Cardiac muscle cell (in vitro differentiated cells and primary cell): ENCODE measurements around the gene RD3L. TPM values are rescaled to one million over a fixed set of nuclear protein-coding genes. Genes with fewer than 3 reads are reported as not detected.
A peak's percentile ranks its signal among the peaks of the same experiment; 100 is the strongest.

Experiments used
- DNase-seq, 2 donors: peaks; one replicate each; pipeline versions ENCODE4 v3.0.0 to v3.0.0-alpha.2; 2010 to 2017; ENCODE audit warnings: low read depth in 1 of 2, low spot score in 1 of 2
- H3K27ac ChIP-seq: fragments of 200-600 bp; sonication (generic); 2 replicates; pipeline ENCODE4 v1.5.1; 2016
- H3K27me3 ChIP-seq: fragments of 200-600 bp; sonication (generic); 2 replicates; pipeline ENCODE4 v1.6.0; 2016; ENCODE audit warnings: control low read depth
- H3K36me3 ChIP-seq: fragments of 200-600 bp; sonication (generic); 2 replicates; pipeline ENCODE4 v1.5.1; 2016; ENCODE audit warnings: control low read depth
- H3K4me1 ChIP-seq: fragments of 200-600 bp; sonication (generic); 2 replicates; pipeline ENCODE4 v1.8.1; 2017; ENCODE audit warnings: low read depth, mild to moderate bottlenecking, mixed run types
- H3K4me3 ChIP-seq: fragments of 200-600 bp; sonication (generic); 2 replicates; pipeline ENCODE4 v1.5.1; 2016; ENCODE audit warnings: mild to moderate bottlenecking
- H3K9me3 ChIP-seq: fragments of 200-600 bp; sonication (generic); 2 replicates; pipeline ENCODE4 v1.5.1; 2017; ENCODE audit warnings: low read depth, mild to moderate bottlenecking, control low read depth
- polyA plus RNA-seq: library from polyadenylated mRNA; unstranded; fragments of >200 nt; fragmentation: Nextera tagmentation; extraction: Ambion mirVana; gene quantifications from 2 replicates; pipeline ENCODE4 v1.2.1, GENCODE V29; 2016
- total RNA-seq: library from RNA; depleted of rRNA; stranded (reverse); fragments of >200 nt; gene quantifications from 2 replicates; pipeline ENCODE4 v1.2.3, GENCODE V29; 2016
- TF ChIP-seq, protein P1 (sequence below): IDR thresholded peaks from 2 replicates; pipeline ENCODE4 v1.5.1; 2012; ENCODE audit warnings: low read depth, mild to moderate bottlenecking, low read length

RD3L gene
- total and polyA plus RNA-seq, 2 experiments from 2014 or later: 0.18 to 0.46 TPM

DNA sequence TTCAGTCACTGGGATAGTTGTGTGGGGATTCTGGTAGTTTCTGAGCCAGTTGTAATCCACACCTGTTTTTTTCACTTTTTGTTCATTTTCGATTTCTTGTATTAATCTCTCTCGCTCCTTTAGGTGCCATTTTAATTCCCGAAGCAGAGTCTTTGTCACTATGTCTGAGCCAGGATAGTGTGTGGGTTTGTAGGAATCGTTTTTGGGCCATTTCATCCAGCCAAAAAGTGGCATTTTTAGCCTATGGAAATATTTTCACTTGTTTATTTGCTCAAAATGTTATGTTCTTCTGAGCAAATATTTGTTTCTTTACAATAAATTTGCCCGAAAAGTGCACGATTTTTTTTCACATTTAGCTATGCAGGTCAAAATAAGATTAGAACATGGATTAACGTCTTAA is 867 bp downstream of the RD3L start:
- Histone ChIP-seq H3K4me3 (no peak overlapping the region), H3K27ac (no peak overlapping the region), H3K9me3 (no peaks in the 10 kb centered on the region), H3K4me1 (peaks cover 14% of the 10 kb centered on the region), H3K27me3 (no peaks in the 10 kb centered on the region), H3K36me3 (no peaks in the 10 kb centered on the region)
- TF ChIP-seq, protein P1, sequence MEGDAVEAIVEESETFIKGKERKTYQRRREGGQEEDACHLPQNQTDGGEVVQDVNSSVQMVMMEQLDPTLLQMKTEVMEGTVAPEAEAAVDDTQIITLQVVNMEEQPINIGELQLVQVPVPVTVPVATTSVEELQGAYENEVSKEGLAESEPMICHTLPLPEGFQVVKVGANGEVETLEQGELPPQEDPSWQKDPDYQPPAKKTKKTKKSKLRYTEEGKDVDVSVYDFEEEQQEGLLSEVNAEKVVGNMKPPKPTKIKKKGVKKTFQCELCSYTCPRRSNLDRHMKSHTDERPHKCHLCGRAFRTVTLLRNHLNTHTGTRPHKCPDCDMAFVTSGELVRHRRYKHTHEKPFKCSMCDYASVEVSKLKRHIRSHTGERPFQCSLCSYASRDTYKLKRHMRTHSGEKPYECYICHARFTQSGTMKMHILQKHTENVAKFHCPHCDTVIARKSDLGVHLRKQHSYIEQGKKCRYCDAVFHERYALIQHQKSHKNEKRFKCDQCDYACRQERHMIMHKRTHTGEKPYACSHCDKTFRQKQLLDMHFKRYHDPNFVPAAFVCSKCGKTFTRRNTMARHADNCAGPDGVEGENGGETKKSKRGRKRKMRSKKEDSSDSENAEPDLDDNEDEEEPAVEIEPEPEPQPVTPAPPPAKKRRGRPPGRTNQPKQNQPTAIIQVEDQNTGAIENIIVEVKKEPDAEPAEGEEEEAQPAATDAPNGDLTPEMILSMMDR: no peak
- DNase-seq: no peak

DNA sequence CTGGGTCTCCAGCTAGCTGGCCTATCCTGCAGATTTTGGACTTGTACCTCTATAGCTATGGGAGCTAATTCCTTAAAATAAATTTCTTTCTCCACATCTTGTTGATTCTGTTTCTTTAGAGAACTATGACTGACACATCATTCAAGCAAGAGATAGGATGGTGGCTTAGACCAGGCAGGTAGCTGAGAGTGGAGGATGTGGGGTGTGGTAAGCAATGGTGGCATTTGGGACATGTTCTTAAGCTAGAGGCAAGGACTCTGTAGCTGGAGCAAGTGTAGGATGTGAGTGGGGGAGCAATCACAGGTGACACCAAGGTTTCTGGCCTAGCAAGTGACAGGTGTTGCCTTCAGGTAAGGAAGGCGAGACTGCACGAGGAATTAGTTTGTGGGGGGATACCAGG is 7.2 kb downstream of the RD3L start:
- Histone ChIP-seq H3K4me1 (peaks cover 2% of the 10 kb centered on the region), H3K27ac (no peak overlapping the region), H3K27me3 (no peaks in the 10 kb centered on the region), H3K36me3 (no peaks in the 10 kb centered on the region), H3K9me3 (no peaks in the 10 kb centered on the region), H3K4me3 (no peak overlapping the region)
- TF ChIP-seq, protein P1: no peak
- no peak for DNase-seq

DNA sequence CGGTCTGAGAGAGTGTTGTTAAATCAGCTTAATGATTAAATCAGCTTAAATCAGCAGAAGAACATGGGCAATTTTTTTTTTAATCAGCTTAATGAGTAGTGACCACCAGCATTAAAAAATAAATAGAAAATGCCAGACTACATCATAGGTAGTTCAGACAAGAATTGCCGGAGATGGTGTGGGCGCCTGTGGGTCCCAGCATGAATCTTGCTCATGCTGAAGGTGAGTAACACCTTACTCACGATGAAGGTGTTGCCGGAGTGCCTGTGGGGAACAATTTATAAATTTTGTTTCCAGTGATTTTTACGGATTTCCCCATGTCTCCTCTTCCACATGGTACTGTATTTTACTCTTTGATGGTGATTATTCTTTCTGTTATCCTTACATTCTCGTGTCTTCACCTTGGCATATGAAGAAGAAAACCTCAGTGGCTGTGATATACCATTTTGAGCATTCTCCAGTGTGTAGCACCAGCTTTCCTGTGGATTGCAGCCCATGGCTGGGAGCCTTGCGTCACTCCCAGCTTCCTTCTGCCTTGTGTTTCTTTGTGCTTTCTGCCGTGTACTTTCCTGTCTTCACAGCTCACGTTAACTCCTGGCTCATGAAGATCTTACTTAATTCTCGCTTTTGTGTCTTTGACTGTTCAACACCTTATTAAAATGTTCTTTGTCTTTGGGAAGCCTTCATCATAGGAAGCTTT is 9.4 kb downstream of the RD3L start:
- H3K4me3 ChIP-seq: no peak overlapping the region
- H3K4me1 ChIP-seq: no peaks in the 10 kb centered on the region
- no peaks in the 10 kb centered on the region for H3K9me3 ChIP-seq
- H3K36me3 ChIP-seq: no peaks in the 10 kb centered on the region
- DNase-seq: no peak
- TF ChIP-seq, protein P1: no peak
- no peak overlapping the region for H3K27ac ChIP-seq
- H3K27me3 ChIP-seq: no peaks in the 10 kb centered on the region

DNA sequence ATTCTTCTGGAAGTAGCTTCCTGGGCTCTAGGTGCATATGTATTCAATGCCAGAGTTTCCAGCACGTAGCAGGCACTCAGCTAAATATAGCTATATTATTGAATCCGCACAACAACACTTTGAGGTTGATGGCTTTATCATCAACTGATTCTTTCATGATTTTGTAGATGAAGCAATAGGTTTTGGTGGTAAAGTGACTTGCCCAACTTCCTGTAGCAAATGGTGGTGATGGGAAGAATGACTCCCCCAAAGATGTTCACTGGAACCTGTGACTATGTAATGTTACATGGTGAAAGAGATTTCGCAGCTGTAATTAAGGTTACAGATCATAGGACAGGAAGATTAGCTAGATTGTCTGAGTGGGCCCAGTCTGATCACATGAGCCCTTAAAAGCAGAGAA is 10.9 kb downstream of the RD3L start:
- Histone ChIP-seq H3K4me1 (no peaks in the 10 kb centered on the region), H3K36me3 (no peaks in the 10 kb centered on the region), H3K9me3 (no peaks in the 10 kb centered on the region), H3K27me3 (no peaks in the 10 kb centered on the region), H3K4me3 (no peak overlapping the region), H3K27ac (no peak overlapping the region)
- peak in 1 of 2 donors; percentile 9 for DNase-seq
- TF ChIP-seq, protein P1: no peak

DNA sequence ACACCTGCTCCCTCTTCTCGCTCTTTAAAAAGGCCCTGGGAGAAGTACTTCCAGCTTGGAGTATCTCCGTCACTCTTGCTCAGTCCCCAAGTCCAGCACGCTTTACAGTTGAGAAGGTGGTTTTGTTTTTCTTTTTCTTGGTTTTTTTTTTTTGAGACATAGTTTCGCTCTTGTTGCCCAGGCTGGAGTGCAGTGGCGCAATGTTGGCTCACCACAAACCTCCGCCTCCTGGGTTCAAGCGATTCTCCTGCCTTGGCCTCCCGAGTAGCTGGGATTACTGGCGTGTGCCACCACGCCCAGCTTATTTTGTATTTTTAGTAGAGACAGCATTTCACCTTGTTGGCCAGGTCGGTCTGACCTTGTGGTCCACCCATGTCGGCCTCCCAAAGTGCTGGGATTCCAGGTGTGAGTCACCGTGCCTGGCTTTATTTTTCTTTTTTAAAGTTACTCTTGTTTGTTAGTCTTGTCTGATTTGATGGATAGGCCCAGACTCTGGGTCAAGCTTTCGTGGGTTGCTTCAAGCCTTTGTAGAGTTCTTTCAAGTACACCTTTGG is 12.2 kb downstream of the RD3L start:
- H3K27me3 ChIP-seq: no peaks in the 10 kb centered on the region
- TF ChIP-seq, protein P1: no peak
- H3K9me3 ChIP-seq: no peaks in the 10 kb centered on the region
- DNase-seq: no peak
- no peak overlapping the region for H3K27ac ChIP-seq
- no peaks in the 10 kb centered on the region for H3K36me3 ChIP-seq
- H3K4me1 ChIP-seq: no peaks in the 10 kb centered on the region
- H3K4me3 ChIP-seq: no peak overlapping the region
